Measurements from ENCODE around the gene LY86.

LY86 gene

GRCh38 chr6:6588064-6588923 is at the start of gene LY86:
Gene LY86 (plus strand): TSS chr6:6588720. CDS start chr6:6588735, 15 bp downstream.
- DNase-seq (ENCODE audit: low read depth in 2 of 2) = no peak

DNA sequence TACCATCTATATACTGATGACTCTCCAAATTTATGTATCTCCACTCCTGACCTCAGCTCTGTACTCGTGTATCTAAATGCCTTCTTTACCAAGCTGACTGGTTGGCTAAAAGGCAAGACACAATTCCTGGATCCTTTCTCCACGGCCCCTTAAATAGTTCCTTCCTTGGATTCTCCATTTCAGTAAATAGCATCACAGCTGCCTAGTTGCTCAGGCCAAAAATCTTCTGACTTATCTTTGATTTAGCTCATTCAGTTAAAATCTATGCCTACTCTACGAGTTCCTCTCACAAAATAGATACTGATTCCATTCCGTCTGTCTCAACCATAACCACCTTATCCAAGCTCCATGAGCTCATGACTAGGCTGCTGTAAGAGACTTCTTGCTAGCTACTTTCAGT is 49.5 kb upstream of the LY86 start:
- no peak for DNase-seq (ENCODE audit: low read depth in 2 of 2)

DNA sequence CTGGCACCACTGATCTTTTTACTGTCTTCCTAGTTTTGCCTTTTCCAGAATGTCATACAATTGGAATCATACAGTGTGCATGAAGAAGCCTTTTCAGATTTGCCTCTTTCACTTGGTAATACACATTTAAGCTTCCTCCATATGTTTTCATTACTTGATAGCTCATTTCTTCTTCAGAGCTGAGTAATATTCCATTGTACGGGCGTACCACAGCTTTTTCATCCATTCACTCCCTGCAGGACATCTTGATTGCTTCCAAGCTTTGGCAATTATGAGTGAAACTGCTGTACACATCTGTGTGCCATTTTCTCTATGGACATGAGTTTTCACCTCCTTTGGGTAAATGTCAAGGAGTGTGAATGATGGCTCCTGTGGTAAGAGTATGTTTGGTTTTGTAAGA is 46.2 kb upstream of the LY86 start:
- no peak for DNase-seq (ENCODE audit: low read depth in 2 of 2)

DNA sequence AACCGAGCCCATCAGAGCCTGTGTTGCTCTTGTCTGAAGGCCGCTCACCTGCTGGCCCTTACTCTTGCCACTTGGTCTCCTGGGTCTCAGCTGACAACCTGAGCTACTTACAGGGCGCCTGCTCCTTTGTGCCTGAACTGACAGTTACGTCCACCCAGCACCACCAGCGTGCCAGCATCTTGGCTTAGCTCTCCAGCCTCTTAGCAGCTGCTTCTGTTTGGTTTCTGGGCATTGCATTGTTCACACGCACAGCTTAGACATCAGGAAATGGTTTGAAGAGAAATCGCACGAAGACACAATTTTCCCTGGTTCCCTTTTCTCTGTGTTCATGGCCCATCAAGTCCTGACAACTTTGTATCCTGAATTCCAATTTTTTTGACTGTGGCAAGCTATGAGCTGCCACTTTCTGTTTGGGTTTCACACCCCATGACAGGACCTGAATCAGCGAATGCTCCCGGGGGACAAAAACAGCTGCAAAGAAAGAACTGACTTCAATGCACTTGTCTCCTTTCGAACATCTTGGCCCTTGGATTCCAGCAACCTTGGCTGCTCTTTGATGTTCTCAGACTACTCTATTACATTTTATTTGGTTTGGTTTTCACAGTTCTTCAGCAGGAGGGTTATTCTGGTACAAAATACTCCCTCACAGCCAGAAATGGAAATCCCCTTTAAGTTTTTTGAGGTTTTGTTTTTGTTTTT is 45.2 kb upstream of the LY86 start:
- no peak for DNase-seq (ENCODE audit: low read depth in 2 of 2)

DNA sequence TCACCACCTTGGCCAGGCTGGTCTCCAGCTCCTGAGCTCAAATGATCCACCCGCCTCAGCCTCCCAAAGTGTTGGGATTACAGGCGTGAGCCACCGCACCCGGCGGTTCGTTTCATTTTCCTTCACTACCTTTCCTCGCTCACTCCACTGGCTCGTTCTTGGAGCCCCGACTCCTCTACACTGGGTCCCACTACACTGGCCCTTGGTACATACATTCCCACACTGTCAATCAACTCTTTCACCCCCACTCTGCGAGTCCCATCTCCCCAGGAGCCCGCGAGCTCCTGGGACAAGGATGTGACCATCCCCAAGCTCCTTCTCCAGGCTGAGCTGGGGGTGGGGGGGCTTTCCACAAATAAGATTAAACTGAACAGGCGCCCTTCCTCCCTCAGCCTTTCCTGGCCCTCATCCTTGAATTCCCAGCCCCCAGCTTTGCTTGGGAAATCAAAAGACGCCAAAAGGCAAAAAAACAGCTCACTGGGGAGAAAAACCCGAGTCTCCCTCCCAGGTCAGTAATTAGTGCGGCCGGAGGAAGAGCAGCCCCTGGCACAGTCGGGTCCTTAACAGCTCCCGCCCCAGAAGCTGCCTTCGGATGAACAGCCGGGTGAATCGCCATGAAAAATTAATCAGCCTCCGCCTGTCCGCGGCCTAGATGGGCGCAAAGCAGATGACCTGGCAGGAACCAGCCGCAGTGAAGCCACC is 42.8 kb upstream of the LY86 start:
- no peak for DNase-seq (ENCODE audit: low read depth in 2 of 2)

- no peak for DNase-seq (ENCODE audit: low read depth in 2 of 2)
Observed at GRCh38 chr6:6546318-6547109, 42.0 kb upstream of the LY86 start.

GRCh38 chr6:6547110-6547879 is 41.2 kb upstream of the LY86 start:
- peak; percentile 68 to 71 for DNase-seq (ENCODE audit: low read depth in 2 of 2)

GRCh38 chr6:6556161-6556737 is 32.3 kb upstream of the LY86 start:
- no peak for DNase-seq (ENCODE audit: low read depth in 2 of 2)

- DNase-seq (ENCODE audit: low read depth in 2 of 2) = no peak
Observed at GRCh38 chr6:6556738-6557503, 31.6 kb upstream of the LY86 start.

DNA sequence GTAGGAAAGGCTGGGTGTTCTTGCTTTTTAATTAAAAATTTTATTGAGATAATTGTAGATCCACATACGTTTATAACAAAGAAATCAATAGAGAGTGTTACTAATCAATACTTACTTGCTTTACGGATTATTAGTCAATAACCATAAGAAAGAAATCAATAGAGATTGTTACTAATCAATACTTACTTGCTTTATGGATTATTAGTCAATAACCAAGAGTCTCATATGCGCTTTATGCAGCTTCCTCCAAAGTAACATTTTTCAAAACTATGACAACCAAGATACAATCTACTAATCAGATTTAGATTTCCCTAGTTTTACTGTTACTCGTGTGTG is 31.0 kb upstream of the LY86 start:
- DNase-seq (ENCODE audit: low read depth in 2 of 2) = no peak

DNA sequence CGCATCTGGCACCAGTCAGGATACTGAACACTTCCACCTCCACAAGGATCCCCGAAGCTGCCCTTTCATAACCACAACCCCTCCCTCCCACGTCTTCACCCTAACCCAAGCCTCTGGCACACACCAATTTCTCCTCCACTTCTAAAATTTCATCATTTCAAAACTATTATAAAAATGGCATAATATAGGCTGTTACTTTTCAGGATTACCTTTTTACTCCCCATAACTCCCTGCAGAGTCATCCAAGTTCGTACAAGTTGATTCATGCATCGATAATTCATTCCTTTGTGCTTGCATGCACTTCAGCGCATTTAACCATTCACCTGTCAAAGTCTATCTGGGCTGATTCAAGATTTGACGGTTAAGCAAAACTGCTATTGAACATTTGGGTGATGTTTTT is 30.6 kb upstream of the LY86 start:
- DNase-seq (ENCODE audit: low read depth in 2 of 2) = no peak

GRCh38 chr6:6559994-6560570 is 28.4 kb upstream of the LY86 start:
- DNase-seq (ENCODE audit: low read depth in 2 of 2) = no peak

DNA sequence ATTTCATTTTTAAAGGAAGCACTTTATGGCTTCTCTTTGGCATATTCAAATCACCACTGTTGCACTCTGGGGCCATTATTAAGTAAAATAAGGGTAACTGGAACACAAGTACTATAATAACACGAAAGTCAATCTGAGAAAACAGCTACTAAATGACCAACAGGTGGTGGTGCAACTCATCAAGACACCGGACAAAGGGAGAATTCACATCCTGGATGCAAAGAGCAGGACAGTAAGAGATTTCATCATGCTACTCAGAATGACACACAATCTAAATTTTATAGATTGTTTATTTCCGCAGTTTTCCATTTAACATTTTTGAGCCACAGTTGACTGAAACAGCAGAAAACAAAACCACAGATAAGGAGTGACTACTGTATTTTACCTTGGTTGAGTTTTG is 27.6 kb upstream of the LY86 start:
- DNase-seq (ENCODE audit: low read depth in 2 of 2) = no peak

- DNase-seq (ENCODE audit: low read depth in 2 of 2) = no peak
Observed at GRCh38 chr6:6564154-6564553, 24.4 kb upstream of the LY86 start.

DNA sequence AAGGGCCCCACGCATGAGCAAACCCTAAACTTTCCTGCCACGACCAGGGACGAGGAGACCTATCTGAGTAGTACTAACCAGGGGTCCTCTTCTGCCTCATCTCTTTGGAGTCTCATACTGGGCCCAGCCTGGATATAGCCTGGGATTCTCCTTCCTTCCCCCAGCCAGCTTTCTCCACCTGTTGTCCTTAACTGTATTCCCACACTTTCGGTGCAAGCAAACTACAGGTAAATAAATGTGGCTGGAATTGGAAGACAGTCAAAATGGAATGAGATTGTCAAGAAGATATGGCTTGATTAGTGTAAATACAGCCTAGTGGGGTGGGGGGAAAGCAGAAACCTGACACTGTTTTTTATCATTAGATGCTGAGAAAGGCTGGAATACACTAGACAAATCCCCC is 23.5 kb upstream of the LY86 start:
- no peak for DNase-seq (ENCODE audit: low read depth in 2 of 2)

GRCh38 chr6:6565488-6565887 is 23.0 kb upstream of the LY86 start:
- no peak for DNase-seq (ENCODE audit: low read depth in 2 of 2)

DNA sequence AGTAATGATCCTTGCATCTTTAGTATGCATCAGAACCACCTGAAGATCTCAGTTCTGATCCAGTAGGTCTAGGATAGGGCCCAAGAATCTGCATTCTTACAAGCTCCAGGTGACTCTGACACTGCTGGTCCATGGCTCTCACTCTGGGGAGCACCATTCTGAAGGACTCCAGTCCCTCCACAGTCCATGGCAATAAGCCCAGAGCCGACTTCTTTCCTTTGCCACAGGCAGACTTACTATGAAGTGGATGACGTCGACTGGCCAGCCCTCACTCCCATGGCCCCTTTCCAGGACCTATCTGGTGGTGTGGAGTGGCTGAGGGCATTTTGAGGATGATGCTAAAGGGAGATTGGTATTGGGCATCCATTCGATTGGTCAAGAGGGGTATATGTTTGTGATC is 21.8 kb upstream of the LY86 start:
- no peak for DNase-seq (ENCODE audit: low read depth in 2 of 2)

DNA sequence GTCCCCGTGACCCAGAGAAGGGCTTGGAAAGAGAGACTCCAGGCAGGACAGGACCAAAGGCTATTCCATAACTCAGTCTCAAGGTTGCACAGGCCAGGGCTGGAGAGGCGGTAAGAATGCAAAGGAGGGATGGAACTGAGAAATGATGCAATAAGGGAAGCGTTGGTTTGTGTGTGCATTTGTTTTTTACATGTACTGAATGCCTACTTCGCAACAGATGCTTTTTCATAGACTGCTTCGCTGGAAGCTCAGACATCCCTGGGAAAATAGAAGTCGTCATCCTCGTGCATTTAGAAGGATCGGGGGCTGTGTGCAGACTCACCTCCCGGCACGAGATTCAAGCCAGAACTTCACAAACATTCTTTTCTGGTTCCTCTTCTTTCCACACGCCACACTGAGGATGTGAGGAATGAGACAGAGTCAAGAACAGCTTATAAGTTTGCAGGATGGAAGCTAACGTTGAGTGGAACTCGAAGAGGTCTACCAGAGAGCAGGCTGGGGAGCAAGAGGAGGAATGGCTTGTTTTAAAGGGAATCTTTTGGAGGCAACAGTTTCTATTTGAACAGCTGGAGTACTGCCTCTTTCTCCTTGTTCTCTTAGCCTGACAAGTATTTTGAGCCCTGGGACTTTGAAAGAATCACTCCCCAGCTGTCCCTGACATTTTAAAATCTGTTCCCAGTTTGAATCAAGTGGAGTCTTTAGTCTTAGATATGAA is 19.3 kb upstream of the LY86 start:
- no peak for DNase-seq (ENCODE audit: low read depth in 2 of 2)

GRCh38 chr6:6569811-6570164 is 18.7 kb upstream of the LY86 start:
- DNase-seq (ENCODE audit: low read depth in 2 of 2) = no peak

Data from fibroblast of skin of left quadriceps (primary cell).